HG02884 (cell line): ENCODE data around the gene SECTM1.
"Not testable (repeated sequence)": the region's sequence is repeated elsewhere in the genome, so short reads cannot be mapped to it uniquely, and the experiment has no call there.

Experiments used
- ATAC-seq: cut with Tn5 transposase; IDR thresholded peaks from one replicate; pipeline ENCODE4 v1.9.1; 2021; ENCODE audit warnings: mild to moderate bottlenecking, moderate library complexity; ENCODE audit not compliant: unreplicated experiment

The SECTM1 gene

DNA sequence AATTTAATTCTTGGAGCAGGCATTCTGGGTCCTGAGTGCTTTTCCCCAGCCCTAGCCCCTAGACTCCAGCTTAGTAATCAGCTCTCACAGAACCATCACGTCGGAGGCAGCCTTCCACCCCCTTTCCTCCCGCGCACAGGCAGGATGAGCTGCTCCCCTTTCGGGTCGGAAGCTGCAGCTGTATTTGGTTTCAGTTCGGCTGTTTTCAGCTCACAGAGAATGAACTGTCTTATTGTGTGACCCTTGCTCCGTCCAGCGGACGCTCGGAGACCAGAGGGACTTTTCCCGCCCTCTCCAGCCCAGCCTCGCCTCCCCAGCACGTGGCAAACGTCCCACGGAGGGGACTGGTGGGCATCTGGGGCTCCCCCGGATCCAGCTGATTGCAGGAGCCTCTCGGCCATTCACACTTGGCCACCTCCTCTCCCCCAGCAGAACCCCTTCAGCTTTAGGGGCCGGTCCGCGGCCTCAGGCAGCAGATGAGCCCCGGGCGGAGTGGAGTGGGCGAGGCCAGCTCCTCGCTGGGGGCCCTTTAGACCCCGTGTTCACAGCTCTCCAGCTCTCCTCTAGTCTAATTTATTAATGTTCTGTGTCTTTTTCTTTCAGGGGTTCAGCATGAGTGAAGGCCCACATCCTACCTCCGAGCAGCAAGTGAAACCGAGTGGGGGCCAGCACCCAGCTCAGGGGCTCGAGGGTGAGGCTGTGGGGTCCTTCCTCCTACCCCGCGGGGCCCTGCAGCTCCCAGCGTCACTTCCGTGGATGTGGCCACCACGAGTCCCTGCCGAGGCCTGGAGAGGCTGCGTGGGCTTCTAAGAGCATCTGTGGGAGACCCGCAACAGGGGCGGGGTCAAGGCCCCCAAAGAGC lies 37.1 kb upstream of the SECTM1 start:
- no peak for ATAC-seq

DNA sequence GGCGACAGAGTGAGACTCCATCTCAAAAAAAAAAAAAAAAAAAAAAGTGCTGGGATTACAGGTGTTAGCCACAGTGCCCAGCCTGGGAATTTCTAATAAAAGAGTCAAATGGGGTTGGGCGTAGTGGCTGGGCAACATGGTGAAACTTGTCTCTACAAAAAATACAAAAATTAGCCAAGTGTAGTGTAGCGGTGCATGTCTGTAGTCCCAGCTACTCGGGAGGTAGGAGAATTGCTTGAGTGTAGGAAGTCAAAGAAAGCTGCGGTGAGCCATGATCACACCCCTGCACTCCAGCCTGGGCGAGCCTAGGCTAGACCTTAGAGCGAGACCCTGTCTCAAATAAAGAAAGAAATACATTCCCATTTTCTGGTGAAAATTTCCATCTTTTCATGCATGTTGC lies 35.6 kb upstream of the SECTM1 start:
- ATAC-seq = no peak

DNA sequence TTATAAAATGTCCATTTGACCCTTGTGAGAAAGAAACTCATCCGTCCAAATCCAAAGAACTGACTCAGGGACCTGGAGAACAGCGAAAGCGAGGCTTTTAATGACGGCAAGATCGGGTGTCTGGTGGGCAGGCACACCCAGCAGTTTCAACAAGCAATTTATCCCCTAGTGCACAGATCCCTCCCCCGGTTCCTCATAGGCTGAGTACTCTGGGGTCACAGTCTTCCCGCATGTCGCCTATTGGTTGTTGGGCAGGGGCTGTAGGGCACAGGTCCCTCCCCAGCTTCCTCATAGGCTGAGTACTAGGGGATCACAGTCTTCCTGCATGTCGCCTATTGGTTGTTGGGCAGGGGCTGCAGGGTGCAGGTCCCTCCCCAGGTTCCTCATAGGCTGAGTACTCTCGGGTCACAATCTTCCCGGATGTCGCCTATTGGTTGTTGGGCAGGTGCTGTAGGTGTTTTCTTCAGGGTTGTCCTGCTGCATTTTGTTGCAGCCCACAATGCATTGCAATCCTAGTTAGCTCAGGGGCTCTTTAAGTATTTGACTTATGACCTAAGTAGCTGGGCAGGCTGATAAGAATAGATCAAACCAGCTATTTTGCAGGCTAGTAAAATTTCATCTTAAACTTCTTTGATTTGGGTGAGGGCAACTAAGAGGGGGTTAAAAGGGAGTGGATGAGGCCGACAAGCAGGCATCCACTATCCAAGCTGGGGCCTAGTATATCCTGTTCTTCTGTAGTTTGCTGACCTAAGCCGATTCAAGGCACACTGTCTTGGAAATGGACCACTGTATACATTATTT lies 34.4 kb upstream of the SECTM1 start:
- ATAC-seq = no peak

- no peak for ATAC-seq
Observed at GRCh38 chr17:82366749-82367148, 33.2 kb upstream of the SECTM1 start.

DNA sequence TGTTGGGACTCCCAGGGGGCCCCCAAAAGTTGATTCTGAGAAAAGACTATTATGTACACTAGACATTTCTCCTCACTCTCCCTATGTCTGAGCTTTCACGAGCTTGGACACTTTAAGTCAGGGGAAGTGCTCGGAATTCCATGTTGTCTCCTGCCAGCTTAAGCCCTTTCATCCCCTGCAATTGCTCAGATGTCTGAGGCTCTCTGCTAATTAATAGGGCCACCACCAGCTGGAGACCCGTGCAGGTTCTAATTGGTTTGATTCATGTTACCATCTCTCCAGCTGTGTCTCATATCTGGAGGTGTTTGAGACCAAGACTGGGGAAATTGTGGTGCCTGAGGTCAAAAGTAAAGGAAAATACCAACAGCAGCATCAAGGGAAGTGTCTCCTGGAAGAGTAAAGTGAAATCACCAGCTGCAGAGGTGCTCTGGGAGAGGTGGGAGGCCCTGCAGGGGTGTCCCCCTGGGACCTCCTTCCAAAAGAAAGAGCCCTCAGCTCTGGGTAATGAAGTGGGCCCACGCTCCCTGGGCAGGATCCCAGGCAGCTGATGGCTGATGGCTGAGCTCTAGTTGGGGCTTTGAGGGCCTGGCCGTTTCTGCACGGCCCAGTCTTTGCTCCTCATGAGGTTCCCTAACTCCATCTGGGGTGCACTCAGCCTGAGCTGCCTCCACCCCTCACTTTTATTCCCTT lies 32.2 kb upstream of the SECTM1 start:
- no peak for ATAC-seq

DNA sequence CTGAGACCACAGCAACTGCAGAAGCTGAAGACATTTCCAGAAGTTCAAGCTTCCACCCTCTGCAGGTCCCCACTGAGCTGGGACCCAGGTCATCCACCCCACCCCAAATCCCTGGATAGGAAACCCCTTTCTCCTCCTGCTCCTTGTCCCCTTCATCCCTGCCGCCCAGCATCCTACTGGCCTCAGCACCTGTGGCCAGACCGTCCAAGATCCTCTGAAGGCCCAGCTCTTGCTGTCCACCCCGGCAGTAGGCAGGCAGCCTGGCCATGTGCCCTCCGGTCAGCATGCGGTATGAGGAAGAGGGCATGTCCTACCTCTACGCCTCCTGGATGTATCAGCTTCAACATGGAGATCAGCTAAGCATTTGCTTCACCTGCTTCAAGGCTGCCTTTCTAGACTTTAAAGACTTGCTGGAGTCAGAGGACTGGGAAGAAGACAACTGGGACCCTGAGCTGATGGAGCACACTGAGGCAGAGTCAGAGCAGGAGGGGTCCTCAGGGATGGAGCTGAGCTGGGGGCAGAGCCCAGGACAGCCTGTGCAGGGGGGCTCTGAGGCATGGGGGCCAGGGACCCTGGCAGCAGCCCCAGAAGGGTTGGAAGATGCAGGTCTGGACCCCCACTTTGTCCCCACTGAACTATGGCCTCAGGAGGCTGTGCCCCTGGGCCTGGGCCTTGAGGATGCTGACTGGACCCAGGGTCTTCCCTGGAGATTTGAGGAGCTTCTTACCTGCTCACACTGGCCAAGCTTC lies 28.5 kb upstream of the SECTM1 start:
- no peak for ATAC-seq

DNA sequence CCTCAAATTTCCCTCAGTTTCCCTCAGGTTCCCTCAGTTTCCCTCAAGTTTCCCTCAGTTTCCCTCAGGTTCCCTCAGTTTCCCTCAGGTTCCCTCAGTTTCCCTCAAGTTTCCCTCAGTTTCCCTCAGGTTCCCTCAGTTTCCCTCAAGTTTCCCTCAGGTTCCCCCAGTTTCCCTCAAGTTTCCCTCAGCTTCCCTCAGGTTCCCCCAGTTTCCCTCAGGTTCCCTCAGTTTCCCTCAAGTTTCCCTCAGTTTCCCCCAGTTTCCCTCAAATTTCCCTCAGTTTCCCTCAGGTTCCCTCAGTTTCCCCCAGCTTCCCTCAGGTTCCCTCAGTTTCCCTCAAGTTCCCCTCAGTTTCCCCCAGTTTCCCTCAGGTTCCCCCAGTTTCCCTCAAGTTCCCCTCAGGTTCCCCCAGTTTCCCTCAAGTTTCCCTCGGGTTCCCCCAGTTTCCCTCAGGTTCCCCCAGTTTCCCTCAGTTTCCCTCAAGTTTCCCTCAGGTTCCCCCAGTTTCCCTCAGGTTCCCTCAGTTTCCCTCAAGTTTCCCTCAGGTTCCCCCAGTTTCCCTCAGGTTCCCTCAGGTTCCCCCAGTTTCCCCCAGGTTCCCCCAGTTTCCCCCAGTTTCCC lies 26.0 kb upstream of the SECTM1 start:
- ATAC-seq = not testable (repeated sequence)

GRCh38 chr17:82358465-82359350 lies 25.1 kb upstream of the SECTM1 start, which contains the start of gene TEX19:
TSS of gene TEX19 (plus strand) at chr17:82359247. CDS start at chr17:82362151, 2,904 bp downstream.
- no peak for ATAC-seq

DNA sequence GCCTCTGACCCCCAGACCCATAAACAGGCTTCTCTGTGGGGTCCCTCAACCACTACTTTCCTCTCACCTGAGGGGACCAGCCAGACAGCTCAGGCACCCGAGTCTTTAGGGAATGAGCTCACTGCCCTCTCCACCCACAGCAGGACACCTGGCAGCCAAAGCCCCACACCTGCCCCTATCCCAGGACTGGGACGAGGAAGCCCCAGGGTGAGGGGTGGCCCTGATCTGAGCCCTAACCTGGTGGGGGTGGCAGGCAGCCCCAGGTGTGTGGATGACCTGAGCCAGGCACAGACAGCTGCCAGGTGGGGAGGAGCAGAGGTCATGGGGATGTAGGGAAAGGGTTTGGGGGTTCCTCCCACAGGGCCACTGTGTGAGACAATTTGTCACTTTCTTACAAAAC lies 23.8 kb upstream of the SECTM1 start:
- ATAC-seq = no peak

DNA sequence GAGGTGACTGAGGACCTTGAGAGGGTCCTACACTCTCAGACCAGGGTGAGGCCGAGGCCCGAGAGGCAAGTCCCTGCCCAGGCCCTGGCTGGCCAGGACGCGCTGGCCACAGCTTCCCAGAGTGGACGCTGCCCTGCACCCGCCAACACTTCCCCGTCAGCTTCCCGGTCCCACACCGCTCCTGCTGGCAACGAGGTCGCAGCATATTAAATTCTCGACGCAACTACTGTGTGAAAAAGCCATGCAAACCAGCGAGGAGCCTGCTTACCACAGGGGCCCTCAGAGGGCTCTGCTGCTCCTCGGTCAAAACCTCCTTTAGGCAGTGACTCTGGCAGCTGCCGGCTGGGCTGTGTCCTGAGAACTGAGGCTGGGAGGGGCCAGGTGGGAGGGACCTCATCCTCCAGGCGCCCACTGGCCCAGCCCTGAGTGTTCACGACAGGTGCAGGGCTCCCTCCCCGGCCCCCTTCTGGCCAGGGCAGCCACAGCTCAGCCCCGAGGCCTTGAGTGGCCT lies 23.3 kb upstream of the SECTM1 start:
- no peak for ATAC-seq

DNA sequence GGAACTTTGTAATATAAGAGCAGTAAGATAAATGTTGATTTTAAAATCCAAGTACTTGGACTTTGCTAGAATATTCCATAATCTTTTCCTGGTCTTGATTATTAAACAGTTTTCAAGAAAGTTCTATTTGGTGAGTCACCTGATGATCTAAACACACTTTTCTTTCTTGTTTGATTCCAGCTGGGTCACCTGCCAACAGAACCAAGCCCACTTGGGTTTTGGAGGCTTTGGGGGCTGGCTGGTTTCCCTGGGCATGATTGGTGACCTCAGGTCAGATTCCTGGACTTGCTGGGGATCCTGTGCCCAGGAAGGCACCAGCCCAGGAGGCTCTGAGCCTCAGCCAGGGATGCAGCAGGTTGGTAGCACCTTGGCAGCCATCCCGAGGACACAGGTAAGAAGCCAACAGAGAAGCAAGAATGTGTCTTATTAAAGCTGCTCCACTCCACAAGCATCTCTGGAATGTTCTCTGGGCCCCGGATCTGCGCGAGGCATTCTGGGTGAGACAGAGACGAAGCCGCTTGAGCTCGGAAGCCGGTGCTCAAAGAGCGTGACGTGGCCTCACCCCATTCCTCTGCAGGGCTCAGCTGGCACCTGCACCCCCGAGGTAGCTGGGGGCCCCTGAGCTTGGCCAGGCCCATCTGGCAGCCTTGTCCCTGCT lies 22.3 kb upstream of the SECTM1 start:
- ATAC-seq = no peak

DNA sequence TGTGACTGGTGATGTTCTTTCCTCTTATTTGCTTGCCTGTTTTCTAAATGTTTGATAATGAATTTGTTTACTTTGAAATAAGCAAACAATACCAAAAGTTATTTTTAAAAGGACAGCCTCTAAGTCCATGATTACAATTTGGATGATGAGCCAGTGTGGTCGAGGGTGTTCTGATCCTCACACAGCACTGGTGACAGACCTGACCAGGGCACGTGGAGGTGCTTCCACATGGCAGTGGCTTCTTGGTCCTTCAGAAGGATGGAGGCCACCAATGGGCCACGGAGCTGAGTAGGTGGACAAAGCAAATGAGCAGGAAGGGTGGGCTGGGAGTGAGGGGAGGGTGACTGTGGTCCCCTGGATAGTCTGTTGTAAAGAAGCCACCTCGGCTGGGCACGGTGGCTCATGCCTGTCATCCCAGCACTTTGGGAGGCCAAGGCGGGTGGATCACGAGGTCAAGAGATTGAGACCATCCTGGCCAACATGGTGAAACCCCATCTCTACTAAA lies 21.3 kb upstream of the SECTM1 start:
- no peak for ATAC-seq

GRCh38 chr17:82353484-82353883 lies 19.9 kb upstream of the SECTM1 start:
- ATAC-seq = no peak

- no peak for ATAC-seq
Observed at GRCh38 chr17:82351713-82352488, 18.3 kb upstream of the SECTM1 start.

GRCh38 chr17:82351254-82351712 lies 17.7 kb upstream of the SECTM1 start:
- no peak for ATAC-seq

- ATAC-seq = no peak
Observed at GRCh38 chr17:82350182-82351030, 16.8 kb upstream of the SECTM1 start.
